HG02884 (cell line): ENCODE data around the gene CDKN2AIPNL.
"Not testable (repeated sequence)": the region's sequence is repeated elsewhere in the genome, so short reads cannot be mapped to it uniquely, and the experiment has no call there.

Experiments used
- ATAC-seq: cut with Tn5 transposase; IDR thresholded peaks from one replicate; pipeline ENCODE4 v1.9.1; 2021; ENCODE audit warnings: mild to moderate bottlenecking, moderate library complexity; ENCODE audit not compliant: unreplicated experiment

The CDKN2AIPNL gene

GRCh38 chr5:134438721-134439123 lies 27.0 kb upstream of the CDKN2AIPNL start:
- ATAC-seq, result no peak

- ATAC-seq, result no peak
Measured at GRCh38 chr5:134437847-134438581, 26.3 kb upstream of the CDKN2AIPNL start.

- ATAC-seq, result peak; percentile 8
Measured at GRCh38 chr5:134437340-134437846, 25.7 kb upstream of the CDKN2AIPNL start.

GRCh38 chr5:134436523-134437339 lies 25.1 kb upstream of the CDKN2AIPNL start:
- ATAC-seq, result peak; percentile 87

GRCh38 chr5:134435560-134435959 lies 23.9 kb upstream of the CDKN2AIPNL start:
- no peak for ATAC-seq

GRCh38 chr5:134432677-134433359 lies 21.1 kb upstream of the CDKN2AIPNL start:
- ATAC-seq, result no peak

- no peak for ATAC-seq
Measured at GRCh38 chr5:134432174-134432573, 20.5 kb upstream of the CDKN2AIPNL start.

- no peak for ATAC-seq
Measured at GRCh38 chr5:134430001-134430569, 18.4 kb upstream of the CDKN2AIPNL start.

- no peak for ATAC-seq
Measured at GRCh38 chr5:134427540-134428041, 15.9 kb upstream of the CDKN2AIPNL start.

GRCh38 chr5:134426361-134426760 lies 14.7 kb upstream of the CDKN2AIPNL start:
- no peak for ATAC-seq

- no peak for ATAC-seq
Measured at GRCh38 chr5:134423376-134423775, 11.7 kb upstream of the CDKN2AIPNL start.

- ATAC-seq, result no peak
Measured at GRCh38 chr5:134422791-134423365, 11.2 kb upstream of the CDKN2AIPNL start.

GRCh38 chr5:134421038-134421437 lies 9.4 kb upstream of the CDKN2AIPNL start:
- not testable (repeated sequence) for ATAC-seq

GRCh38 chr5:134420343-134420742 lies 8.7 kb upstream of the CDKN2AIPNL start:
- no peak for ATAC-seq

GRCh38 chr5:134418958-134419357 lies 7.3 kb upstream of the CDKN2AIPNL start:
- no peak for ATAC-seq

GRCh38 chr5:134417707-134418106 lies 6.0 kb upstream of the CDKN2AIPNL start:
- ATAC-seq, result no peak

GRCh38 chr5:134413046-134413445 lies 1.4 kb upstream of the CDKN2AIPNL start:
- ATAC-seq, result no peak

- ATAC-seq, result no peak
Measured at GRCh38 chr5:134411228-134411545, 494 bp downstream of the CDKN2AIPNL start.

- ATAC-seq, result no peak
Measured at GRCh38 chr5:134410822-134411221, 859 bp downstream of the CDKN2AIPNL start.

- ATAC-seq, result no peak
Measured at GRCh38 chr5:134409321-134409720, 2.4 kb downstream of the CDKN2AIPNL start.

- ATAC-seq, result no peak
Measured at GRCh38 chr5:134406390-134406789, 5.3 kb downstream of the CDKN2AIPNL start.
